ENCODE results near the gene KRTAP7-1. TPM values are rescaled to one million over a fixed set of nuclear protein-coding genes. Genes with fewer than 3 reads are reported as not detected.

Gene KRTAP7-1, protein sequence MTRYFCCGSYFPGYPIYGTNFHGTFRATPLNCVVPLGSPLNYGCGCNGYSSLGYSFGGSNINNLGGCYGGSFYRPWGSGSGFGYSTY
- total RNA-seq (not detected), polyA plus RNA-seq (not detected)

GRCh38 chr21:30829659-30830058, at the start of gene KRTAP7-1:
TSS of gene KRTAP7-1 (minus strand) at chr21:30829759. CDS start at chr21:30829698, 61 bp downstream.
- peaks cover 10 to 13% of the 10 kb centered on the region in 2 donors for H3K27me3 Mint-ChIP-seq
- H3K4me1 Mint-ChIP-seq, result no peaks in the 10 kb centered on the region
- intact Hi-C loops (cut with micrococcal nuclease), result loop anchor here (10.0 kb wide), 1 partner anchor 775 kb away; no protein-coding TSS in a partner anchor
- no peaks in the 10 kb centered on the region for H3K9me3 ChIP-seq (ENCODE audit: control insufficient read depth in 1 of 2, low read length in 2 of 2)
- H3K27ac ChIP-seq (ENCODE audit: low read depth, low read length), result no peak within 1 kb of the TSS
- no peaks in the 10 kb centered on the region for H3K27me3 ChIP-seq (ENCODE audit: insufficient read depth, low read length)
- peaks cover 0 to 10% (median 5%) of the 10 kb centered on the region in 8 donors for H3K9me3 Mint-ChIP-seq
- no peak within 1 kb of the TSS for H3K4me3 ChIP-seq (ENCODE audit: low read length in 2 of 2)
- no peak within 1 kb of the TSS for H3K4me3 Mint-ChIP-seq
- no peak for DNase-seq
- CTCF ChIA-PET (ENCODE audit: partially characterized antibody), result interaction anchor here (5.5 kb wide), 1 partner anchor 257 kb away, joined by 40 read pairs; no protein-coding TSS in a partner anchor
- POLR2A ChIA-PET (ENCODE audit: partially characterized antibody), result no interaction called here
- no peaks in the 10 kb centered on the region for H3K36me3 Mint-ChIP-seq
- no peak within 1 kb of the TSS for H3K27ac Mint-ChIP-seq
- no peaks in the 10 kb centered on the region for H3K4me1 ChIP-seq (ENCODE audit: insufficient read depth, low read length)
- H3K36me3 ChIP-seq (ENCODE audit: insufficient read depth, low read length), result no peaks in the 10 kb centered on the region

GRCh38 chr21:30874526-30874925, 45.0 kb upstream of the KRTAP7-1 start:
- H3K27ac ChIP-seq (ENCODE audit: low read depth, low read length), result no peak overlapping the region
- peaks cover 3 to 10% of the 10 kb centered on the region in 2 donors for H3K27me3 Mint-ChIP-seq
- H3K36me3 Mint-ChIP-seq, result no peaks in the 10 kb centered on the region
- no peaks in the 10 kb centered on the region for H3K36me3 ChIP-seq (ENCODE audit: insufficient read depth, low read length)
- no peaks in the 10 kb centered on the region for H3K27me3 ChIP-seq (ENCODE audit: insufficient read depth, low read length)
- ChIA-PET CTCF (ENCODE audit: partially characterized antibody) (no interaction called here), POLR2A (ENCODE audit: partially characterized antibody) (no interaction called here)
- H3K27ac Mint-ChIP-seq, result no peak overlapping the region
- no peaks in the 10 kb centered on the region for H3K4me1 Mint-ChIP-seq
- H3K9me3 Mint-ChIP-seq, result peaks cover 0 to 3% (median 0%) of the 10 kb centered on the region in 8 donors
- no peak overlapping the region for H3K4me3 ChIP-seq (ENCODE audit: low read length in 2 of 2)
- H3K4me3 Mint-ChIP-seq, result no peak overlapping the region
- intact Hi-C loops (cut with micrococcal nuclease), result no loop called here
- no peaks in the 10 kb centered on the region for H3K9me3 ChIP-seq (ENCODE audit: control insufficient read depth in 1 of 2, low read length in 2 of 2)
- H3K4me1 ChIP-seq (ENCODE audit: insufficient read depth, low read length), result no peaks in the 10 kb centered on the region
- DNase-seq, result no peak

GRCh38 chr21:30847627-30848500, 18.3 kb upstream of the KRTAP7-1 start:
- DNase-seq, result no peak
- H3K27me3 ChIP-seq (ENCODE audit: insufficient read depth, low read length), result no peaks in the 10 kb centered on the region
- no peak overlapping the region for H3K4me3 ChIP-seq (ENCODE audit: low read length in 2 of 2)
- H3K4me1 ChIP-seq (ENCODE audit: insufficient read depth, low read length), result no peaks in the 10 kb centered on the region
- Mint-ChIP-seq H3K9me3 (peaks cover 0 to 8% (median 2%) of the 10 kb centered on the region in 8 donors), H3K27ac (no peak overlapping the region), H3K36me3 (no peaks in the 10 kb centered on the region), H3K27me3 (peaks cover 4 to 5% of the 10 kb centered on the region in 2 donors), H3K4me3 (no peak overlapping the region), H3K4me1 (peaks cover 0 to 4% (median 0%) of the 10 kb centered on the region in 4 donors)
- H3K27ac ChIP-seq (ENCODE audit: low read depth, low read length), result no peak overlapping the region
- H3K36me3 ChIP-seq (ENCODE audit: insufficient read depth, low read length), result no peaks in the 10 kb centered on the region
- no peaks in the 10 kb centered on the region for H3K9me3 ChIP-seq (ENCODE audit: control insufficient read depth in 1 of 2, low read length in 2 of 2)
- CTCF ChIA-PET (ENCODE audit: partially characterized antibody), result no interaction called here
- intact Hi-C loops (cut with micrococcal nuclease), result no loop called here
- POLR2A ChIA-PET (ENCODE audit: partially characterized antibody), result no interaction called here

GRCh38 chr21:30842990-30843389, 13.4 kb upstream of the KRTAP7-1 start:
- peaks cover 4 to 6% of the 10 kb centered on the region in 2 donors for H3K27me3 Mint-ChIP-seq
- no peak overlapping the region for H3K27ac Mint-ChIP-seq
- Histone ChIP-seq H3K4me3 (ENCODE audit: low read length in 2 of 2) (no peak overlapping the region), H3K36me3 (ENCODE audit: insufficient read depth, low read length) (no peaks in the 10 kb centered on the region), H3K4me1 (ENCODE audit: insufficient read depth, low read length) (no peaks in the 10 kb centered on the region), H3K27ac (ENCODE audit: low read depth, low read length) (no peak overlapping the region), H3K9me3 (ENCODE audit: control insufficient read depth in 1 of 2, low read length in 2 of 2) (no peaks in the 10 kb centered on the region), H3K27me3 (ENCODE audit: insufficient read depth, low read length) (no peaks in the 10 kb centered on the region)
- no peak for DNase-seq
- no peak overlapping the region for H3K4me3 Mint-ChIP-seq
- intact Hi-C loops (cut with micrococcal nuclease), result no loop called here
- ChIA-PET POLR2A (ENCODE audit: partially characterized antibody) (no interaction called here), CTCF (ENCODE audit: partially characterized antibody) (interaction anchor here (1.9 kb wide), 1 partner anchor 10 kb away, joined by 5 read pairs; no protein-coding TSS in a partner anchor)
- H3K9me3 Mint-ChIP-seq, result peaks cover 0 to 3% (median 0%) of the 10 kb centered on the region in 8 donors
- no peaks in the 10 kb centered on the region for H3K36me3 Mint-ChIP-seq
- no peaks in the 10 kb centered on the region for H3K4me1 Mint-ChIP-seq

GRCh38 chr21:30839304-30839703, 9.7 kb upstream of the KRTAP7-1 start:
- no peak overlapping the region for H3K27ac Mint-ChIP-seq
- peak in 2 of 5 donors; percentile 5 to 8 for DNase-seq
- H3K27me3 Mint-ChIP-seq, result peaks cover 2 to 4% of the 10 kb centered on the region in 2 donors
- intact Hi-C loops (cut with micrococcal nuclease), result loop anchor here (10.0 kb wide), 1 partner anchor 765 kb away; no protein-coding TSS in a partner anchor
- peaks cover 0 to 3% (median 0%) of the 10 kb centered on the region in 8 donors for H3K9me3 Mint-ChIP-seq
- Histone ChIP-seq H3K36me3 (ENCODE audit: insufficient read depth, low read length) (no peaks in the 10 kb centered on the region), H3K9me3 (ENCODE audit: control insufficient read depth in 1 of 2, low read length in 2 of 2) (no peaks in the 10 kb centered on the region), H3K4me1 (ENCODE audit: insufficient read depth, low read length) (no peaks in the 10 kb centered on the region), H3K27me3 (ENCODE audit: insufficient read depth, low read length) (no peaks in the 10 kb centered on the region), H3K4me3 (ENCODE audit: low read length in 2 of 2) (no peak overlapping the region), H3K27ac (ENCODE audit: low read depth, low read length) (no peak overlapping the region)
- no peaks in the 10 kb centered on the region for H3K36me3 Mint-ChIP-seq
- ChIA-PET CTCF (ENCODE audit: partially characterized antibody) (interaction anchor here (1.0 to 1.2 kb wide), 2 partner anchors 8 to 249 kb away, joined by 3 to 4 read pairs; no protein-coding TSS in a partner anchor), POLR2A (ENCODE audit: partially characterized antibody) (no interaction called here)
- H3K4me3 Mint-ChIP-seq, result no peak overlapping the region
- no peaks in the 10 kb centered on the region for H3K4me1 Mint-ChIP-seq

DNA sequence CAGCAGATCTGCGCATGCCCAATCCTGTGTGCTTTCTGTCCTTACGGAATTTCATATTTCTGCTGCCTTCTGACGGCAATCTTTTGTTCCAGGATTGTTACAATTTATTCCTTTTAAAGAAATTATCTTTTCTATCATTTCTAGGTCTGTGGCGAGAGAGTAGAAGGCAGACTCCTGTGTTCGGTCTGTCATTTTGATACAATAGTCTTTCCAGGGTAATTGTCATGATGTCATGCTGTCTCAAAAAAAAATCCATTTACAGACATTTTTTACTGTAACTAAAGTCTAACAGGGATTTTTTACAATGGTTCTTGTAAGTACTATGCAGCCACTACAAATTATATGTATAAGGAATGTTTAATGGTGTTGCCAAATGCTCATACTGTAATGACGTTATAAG, 9.0 kb upstream of the KRTAP7-1 start:
- POLR2A ChIA-PET (ENCODE audit: partially characterized antibody), result no interaction called here
- CTCF ChIA-PET (ENCODE audit: partially characterized antibody), result no interaction called here
- intact Hi-C loops (cut with micrococcal nuclease), result loop anchor here (10.0 kb wide), 1 partner anchor 766 kb away; no protein-coding TSS in a partner anchor

GRCh38 chr21:30831194-30831765, 1.7 kb upstream of the KRTAP7-1 start:
- H3K9me3 Mint-ChIP-seq, result peaks cover 0 to 10% (median 5%) of the 10 kb centered on the region in 8 donors
- peak in 4 of 5 donors; percentile 19 to 36 (median 26) for DNase-seq
- intact Hi-C loops (cut with micrococcal nuclease), result loop anchor here (10.0 kb wide), 1 partner anchor 774 kb away; no protein-coding TSS in a partner anchor
- H3K4me1 Mint-ChIP-seq, result no peaks in the 10 kb centered on the region
- Histone ChIP-seq H3K4me1 (ENCODE audit: insufficient read depth, low read length) (no peaks in the 10 kb centered on the region), H3K27me3 (ENCODE audit: insufficient read depth, low read length) (no peaks in the 10 kb centered on the region), H3K36me3 (ENCODE audit: insufficient read depth, low read length) (no peaks in the 10 kb centered on the region), H3K9me3 (ENCODE audit: control insufficient read depth in 1 of 2, low read length in 2 of 2) (no peaks in the 10 kb centered on the region), H3K27ac (ENCODE audit: low read depth, low read length) (no peak overlapping the region), H3K4me3 (ENCODE audit: low read length in 2 of 2) (no peak overlapping the region)
- POLR2A ChIA-PET (ENCODE audit: partially characterized antibody), result no interaction called here
- H3K4me3 Mint-ChIP-seq, result no peak overlapping the region
- H3K27me3 Mint-ChIP-seq, result peaks cover 10 to 13% of the 10 kb centered on the region in 2 donors
- H3K27ac Mint-ChIP-seq, result no peak overlapping the region
- H3K36me3 Mint-ChIP-seq, result no peaks in the 10 kb centered on the region
- CTCF ChIA-PET (ENCODE audit: partially characterized antibody), result interaction anchor here (0.7 to 5.5 kb wide), 4 partner anchors 8 to 258 kb away, joined by 3 to 40 read pairs (median 4); no protein-coding TSS in a partner anchor

More for the DNA sequence above, 9.0 kb upstream of the KRTAP7-1 start:
- no peaks in the 10 kb centered on the region for H3K4me1 Mint-ChIP-seq
- H3K9me3 ChIP-seq (ENCODE audit: control insufficient read depth in 1 of 2, low read length in 2 of 2), result no peaks in the 10 kb centered on the region
- H3K27me3 ChIP-seq (ENCODE audit: insufficient read depth, low read length), result no peaks in the 10 kb centered on the region
- no peak for DNase-seq
- no peaks in the 10 kb centered on the region for H3K36me3 Mint-ChIP-seq
- H3K27ac ChIP-seq (ENCODE audit: low read depth, low read length), result no peak overlapping the region
- H3K9me3 Mint-ChIP-seq, result peaks cover 0 to 3% (median 0%) of the 10 kb centered on the region in 8 donors
- no peak overlapping the region for H3K4me3 Mint-ChIP-seq
- H3K4me3 ChIP-seq (ENCODE audit: low read length in 2 of 2), result no peak overlapping the region
- H3K36me3 ChIP-seq (ENCODE audit: insufficient read depth, low read length), result no peaks in the 10 kb centered on the region
- H3K27me3 Mint-ChIP-seq, result peaks cover 6% of the 10 kb centered on the region in 2 donors
- no peak overlapping the region for H3K27ac Mint-ChIP-seq
- no peaks in the 10 kb centered on the region for H3K4me1 ChIP-seq (ENCODE audit: insufficient read depth, low read length)
